ENCODE measurements around the gene LUZP1.

The LUZP1 gene

GRCh38 chr1:23116921-23117699 lies 51.5 kb downstream of the LUZP1 start:
- Histone ChIP-seq H3K9ac (ENCODE audit: low read length) (no peak overlapping the region), H3K27me3 (ENCODE audit: control insufficient read depth, insufficient read depth, low read length) (no peaks in the 10 kb centered on the region), H3K4me1 (ENCODE audit: control insufficient read depth, insufficient read depth, low read length) (peaks cover 4% of the 10 kb centered on the region), H3K27ac (ENCODE audit: low read depth, low read length) (no peak overlapping the region), H3K4me3 (ENCODE audit: low read length) (no peak overlapping the region), H3K36me3 (ENCODE audit: control insufficient read depth, insufficient read depth, low read length) (no peaks in the 10 kb centered on the region)

- H3K27ac ChIP-seq (ENCODE audit: low read depth, low read length), result no peak overlapping the region
- H3K4me1 ChIP-seq (ENCODE audit: control insufficient read depth, insufficient read depth, low read length), result peaks cover 3% of the 10 kb centered on the region
- H3K27me3 ChIP-seq (ENCODE audit: control insufficient read depth, insufficient read depth, low read length), result no peaks in the 10 kb centered on the region
- H3K4me3 ChIP-seq (ENCODE audit: low read length), result no peak overlapping the region
- no peak overlapping the region for H3K9ac ChIP-seq (ENCODE audit: low read length)
- no peaks in the 10 kb centered on the region for H3K36me3 ChIP-seq (ENCODE audit: control insufficient read depth, insufficient read depth, low read length)
Observed at GRCh38 chr1:23116216-23116836, 52.3 kb downstream of the LUZP1 start.

- Histone ChIP-seq H3K27me3 (ENCODE audit: control insufficient read depth, insufficient read depth, low read length) (no peaks in the 10 kb centered on the region), H3K4me1 (ENCODE audit: control insufficient read depth, insufficient read depth, low read length) (peaks cover 3% of the 10 kb centered on the region), H3K4me3 (ENCODE audit: low read length) (no peak overlapping the region), H3K27ac (ENCODE audit: low read depth, low read length) (peak overlapping the region; percentile 22), H3K9ac (ENCODE audit: low read length) (no peak overlapping the region), H3K36me3 (ENCODE audit: control insufficient read depth, insufficient read depth, low read length) (no peaks in the 10 kb centered on the region)
Observed at GRCh38 chr1:23114424-23115079, 54.1 kb downstream of the LUZP1 start.

- no peaks in the 10 kb centered on the region for H3K36me3 ChIP-seq (ENCODE audit: control insufficient read depth, insufficient read depth, low read length)
- no peak overlapping the region for H3K9ac ChIP-seq (ENCODE audit: low read length)
- H3K4me3 ChIP-seq (ENCODE audit: low read length), result no peak overlapping the region
- H3K27me3 ChIP-seq (ENCODE audit: control insufficient read depth, insufficient read depth, low read length), result no peaks in the 10 kb centered on the region
- H3K4me1 ChIP-seq (ENCODE audit: control insufficient read depth, insufficient read depth, low read length), result no peaks in the 10 kb centered on the region
- H3K27ac ChIP-seq (ENCODE audit: low read depth, low read length), result no peak overlapping the region
Observed at GRCh38 chr1:23111600-23112535, 56.8 kb downstream of the LUZP1 start.

GRCh38 chr1:23110391-23110790 lies 58.3 kb downstream of the LUZP1 start:
- Histone ChIP-seq H3K27me3 (ENCODE audit: control insufficient read depth, insufficient read depth, low read length) (no peaks in the 10 kb centered on the region), H3K4me3 (ENCODE audit: low read length) (no peak overlapping the region), H3K36me3 (ENCODE audit: control insufficient read depth, insufficient read depth, low read length) (peaks cover 2% of the 10 kb centered on the region), H3K9ac (ENCODE audit: low read length) (no peak overlapping the region), H3K27ac (ENCODE audit: low read depth, low read length) (no peak overlapping the region), H3K4me1 (ENCODE audit: control insufficient read depth, insufficient read depth, low read length) (no peaks in the 10 kb centered on the region)

- H3K4me3 ChIP-seq (ENCODE audit: low read length), result no peak overlapping the region
- H3K9ac ChIP-seq (ENCODE audit: low read length), result no peak overlapping the region
- H3K36me3 ChIP-seq (ENCODE audit: control insufficient read depth, insufficient read depth, low read length), result peaks cover 2% of the 10 kb centered on the region
- H3K27me3 ChIP-seq (ENCODE audit: control insufficient read depth, insufficient read depth, low read length), result no peaks in the 10 kb centered on the region
- no peak overlapping the region for H3K27ac ChIP-seq (ENCODE audit: low read depth, low read length)
- H3K4me1 ChIP-seq (ENCODE audit: control insufficient read depth, insufficient read depth, low read length), result no peaks in the 10 kb centered on the region
Observed at GRCh38 chr1:23108918-23109533, 59.6 kb downstream of the LUZP1 start.

- Histone ChIP-seq H3K4me1 (ENCODE audit: control insufficient read depth, insufficient read depth, low read length) (peaks cover 9% of the 10 kb centered on the region), H3K4me3 (ENCODE audit: low read length) (no peak overlapping the region), H3K36me3 (ENCODE audit: control insufficient read depth, insufficient read depth, low read length) (peaks cover 2% of the 10 kb centered on the region), H3K27ac (ENCODE audit: low read depth, low read length) (no peak overlapping the region), H3K27me3 (ENCODE audit: control insufficient read depth, insufficient read depth, low read length) (no peaks in the 10 kb centered on the region), H3K9ac (ENCODE audit: low read length) (no peak overlapping the region)
Observed at GRCh38 chr1:23103001-23103889, 65.4 kb downstream of the LUZP1 start.

- Histone ChIP-seq H3K27ac (ENCODE audit: low read depth, low read length) (no peak overlapping the region), H3K27me3 (ENCODE audit: control insufficient read depth, insufficient read depth, low read length) (no peaks in the 10 kb centered on the region), H3K4me3 (ENCODE audit: low read length) (no peak overlapping the region), H3K36me3 (ENCODE audit: control insufficient read depth, insufficient read depth, low read length) (peaks cover 2% of the 10 kb centered on the region), H3K9ac (ENCODE audit: low read length) (no peak overlapping the region), H3K4me1 (ENCODE audit: control insufficient read depth, insufficient read depth, low read length) (peaks cover 9% of the 10 kb centered on the region)
Observed at GRCh38 chr1:23102289-23102688, 66.4 kb downstream of the LUZP1 start.

- Histone ChIP-seq H3K4me3 (ENCODE audit: low read length) (no peak overlapping the region), H3K27me3 (ENCODE audit: control insufficient read depth, insufficient read depth, low read length) (no peaks in the 10 kb centered on the region), H3K4me1 (ENCODE audit: control insufficient read depth, insufficient read depth, low read length) (peaks cover 9% of the 10 kb centered on the region), H3K9ac (ENCODE audit: low read length) (no peak overlapping the region), H3K36me3 (ENCODE audit: control insufficient read depth, insufficient read depth, low read length) (peaks cover 2% of the 10 kb centered on the region), H3K27ac (ENCODE audit: low read depth, low read length) (no peak overlapping the region)
Observed at GRCh38 chr1:23101887-23102286, 66.8 kb downstream of the LUZP1 start.

GRCh38 chr1:23101101-23101827 lies 67.4 kb downstream of the LUZP1 start:
- Histone ChIP-seq H3K36me3 (ENCODE audit: control insufficient read depth, insufficient read depth, low read length) (no peaks in the 10 kb centered on the region), H3K27me3 (ENCODE audit: control insufficient read depth, insufficient read depth, low read length) (no peaks in the 10 kb centered on the region), H3K27ac (ENCODE audit: low read depth, low read length) (no peak overlapping the region), H3K4me1 (ENCODE audit: control insufficient read depth, insufficient read depth, low read length) (peaks cover 9% of the 10 kb centered on the region), H3K9ac (ENCODE audit: low read length) (no peak overlapping the region), H3K4me3 (ENCODE audit: low read length) (no peak overlapping the region)

All from rectal smooth muscle tissue (tissue), 1 donor.